ENCODE measurements around the gene ANGPTL2. TPM values are rescaled to one million over a fixed set of nuclear protein-coding genes. Genes with fewer than 3 reads are reported as not detected.
A peak's percentile ranks its signal among the peaks of the same experiment; 100 is the strongest.

Gene ANGPTL2
- total RNA-seq, 4 donors from 2014 or later: 10.2 to 65.3 (median 32.0) TPM

DNA sequence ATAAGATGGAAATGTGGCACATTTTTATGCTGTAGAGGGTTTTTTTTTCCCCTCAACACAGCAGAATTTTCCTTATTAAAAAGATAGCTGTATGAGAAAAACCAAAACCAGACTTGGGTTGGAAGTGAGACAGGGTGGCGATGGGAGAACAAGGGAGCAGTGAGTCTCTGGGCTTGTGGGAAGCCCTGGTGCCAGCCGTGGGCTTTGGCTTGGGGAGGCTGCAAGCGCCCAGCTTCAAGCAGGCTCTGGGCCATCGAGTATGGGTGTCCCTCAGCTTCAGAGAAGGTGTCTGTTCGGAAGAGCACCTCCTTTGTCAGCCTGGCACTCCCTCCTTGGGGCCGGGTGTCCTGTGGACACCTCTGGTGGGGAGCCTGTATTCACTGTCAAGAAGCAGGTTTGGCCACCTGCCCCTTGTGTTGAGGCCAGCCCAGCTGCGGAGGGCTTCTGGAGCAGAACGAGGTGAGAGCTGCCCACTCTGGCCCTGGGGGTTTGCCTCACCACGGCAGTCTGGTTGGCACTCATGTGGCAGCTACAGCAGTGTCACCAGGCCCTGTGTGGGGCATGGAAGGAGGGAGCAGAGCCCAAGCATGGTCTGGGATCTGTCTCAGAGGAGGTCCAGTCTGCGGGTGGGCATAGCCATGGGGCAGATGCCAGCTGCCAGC lies 37.6 kb upstream of the ANGPTL2 start:
- Histone ChIP-seq H3K27me3 (no peaks in the 10 kb centered on the region), H3K27ac (peak overlapping the region; percentile 29 to 53)
- no peak for TF ChIP-seq POLR2A (IDR thresholded peaks at IDR 0.05)
- TF ChIP-seq, protein P1, sequence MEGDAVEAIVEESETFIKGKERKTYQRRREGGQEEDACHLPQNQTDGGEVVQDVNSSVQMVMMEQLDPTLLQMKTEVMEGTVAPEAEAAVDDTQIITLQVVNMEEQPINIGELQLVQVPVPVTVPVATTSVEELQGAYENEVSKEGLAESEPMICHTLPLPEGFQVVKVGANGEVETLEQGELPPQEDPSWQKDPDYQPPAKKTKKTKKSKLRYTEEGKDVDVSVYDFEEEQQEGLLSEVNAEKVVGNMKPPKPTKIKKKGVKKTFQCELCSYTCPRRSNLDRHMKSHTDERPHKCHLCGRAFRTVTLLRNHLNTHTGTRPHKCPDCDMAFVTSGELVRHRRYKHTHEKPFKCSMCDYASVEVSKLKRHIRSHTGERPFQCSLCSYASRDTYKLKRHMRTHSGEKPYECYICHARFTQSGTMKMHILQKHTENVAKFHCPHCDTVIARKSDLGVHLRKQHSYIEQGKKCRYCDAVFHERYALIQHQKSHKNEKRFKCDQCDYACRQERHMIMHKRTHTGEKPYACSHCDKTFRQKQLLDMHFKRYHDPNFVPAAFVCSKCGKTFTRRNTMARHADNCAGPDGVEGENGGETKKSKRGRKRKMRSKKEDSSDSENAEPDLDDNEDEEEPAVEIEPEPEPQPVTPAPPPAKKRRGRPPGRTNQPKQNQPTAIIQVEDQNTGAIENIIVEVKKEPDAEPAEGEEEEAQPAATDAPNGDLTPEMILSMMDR (IDR thresholded peaks at IDR 0.05): no peak

GRCh38 chr9:127159325-127159801 lies 36.9 kb upstream of the ANGPTL2 start:
- Histone ChIP-seq H3K9me3 (no peaks in the 10 kb centered on the region), H3K4me1 (no peaks in the 10 kb centered on the region), H3K27me3 (no peaks in the 10 kb centered on the region), H3K27ac (peak overlapping the region; percentile 29 to 53), H3K36me3 (no peaks in the 10 kb centered on the region), H3K4me3 (no peak overlapping the region)
- no peak for TF ChIP-seq POLR2A (IDR thresholded peaks at IDR 0.05)
- TF ChIP-seq, protein P1 (IDR thresholded peaks at IDR 0.05): peak in 2 of 4 experiments; percentile 15 to 29
- intact Hi-C loops (cut with DNase I; ENCODE audit: low total_unique reads): no loop called here
- peak; percentile 74 to 75 for DNase-seq

More for the DNA sequence above, 37.6 kb upstream of the ANGPTL2 start:
- H3K36me3 ChIP-seq: no peaks in the 10 kb centered on the region
- H3K4me3 ChIP-seq: no peak overlapping the region
- DNase-seq: peak in 1 of 2 donors; percentile 20
- intact Hi-C loops (cut with DNase I; ENCODE audit: low total_unique reads): no loop called here
- H3K9me3 ChIP-seq: no peaks in the 10 kb centered on the region
- no peaks in the 10 kb centered on the region for H3K4me1 ChIP-seq

DNA sequence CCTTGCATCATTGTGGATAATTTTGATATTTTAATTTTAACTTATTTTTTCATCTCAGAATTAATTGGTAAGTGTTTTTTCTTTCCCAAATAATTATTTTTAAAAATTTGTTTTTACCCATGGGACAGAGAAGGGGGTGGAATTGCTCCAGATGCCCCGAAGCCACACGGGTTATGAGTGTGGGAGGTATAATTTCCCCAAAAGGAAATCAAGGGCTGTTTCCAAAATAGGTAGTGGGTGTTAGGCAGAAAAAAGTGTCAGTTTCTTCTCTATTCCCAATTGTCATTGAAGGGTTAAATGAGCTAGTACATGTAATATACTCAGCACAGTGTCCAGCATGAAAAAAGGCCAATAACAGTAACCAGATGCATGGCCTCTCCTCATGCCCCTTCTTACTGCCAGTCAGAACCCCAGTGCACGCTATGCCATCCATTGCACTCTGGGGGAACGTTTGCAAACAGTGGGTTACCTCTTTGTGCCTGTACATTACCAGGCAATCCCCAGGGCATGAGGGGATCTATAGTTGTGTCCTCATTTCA lies 36.4 kb upstream of the ANGPTL2 start:
- Histone ChIP-seq H3K27me3 (no peaks in the 10 kb centered on the region), H3K4me3 (no peak overlapping the region), H3K9me3 (no peaks in the 10 kb centered on the region), H3K27ac (peak overlapping the region; percentile 16 to 53), H3K36me3 (no peaks in the 10 kb centered on the region), H3K4me1 (no peaks in the 10 kb centered on the region)
- TF ChIP-seq POLR2A (IDR thresholded peaks at IDR 0.05): no peak
- TF ChIP-seq, protein P1 (IDR thresholded peaks at IDR 0.05): no peak
- intact Hi-C loops (cut with DNase I; ENCODE audit: low total_unique reads): no loop called here
- no peak for DNase-seq

GRCh38 chr9:127155314-127155960 lies 33.0 kb upstream of the ANGPTL2 start:
- TF ChIP-seq, protein P1 (IDR thresholded peaks at IDR 0.05): no peak
- no peak for TF ChIP-seq POLR2A (IDR thresholded peaks at IDR 0.05)
- no peaks in the 10 kb centered on the region for H3K36me3 ChIP-seq
- peak in 1 of 2 donors; percentile 9 for DNase-seq
- intact Hi-C loops (cut with DNase I; ENCODE audit: low total_unique reads): no loop called here
- no peaks in the 10 kb centered on the region for H3K4me1 ChIP-seq
- H3K27ac ChIP-seq: peak overlapping the region; percentile 54 to 65
- H3K27me3 ChIP-seq: no peaks in the 10 kb centered on the region
- no peak overlapping the region for H3K4me3 ChIP-seq
- H3K9me3 ChIP-seq: no peaks in the 10 kb centered on the region

All from uterus (tissue), 4 donors.